Endodermal cell (in vitro differentiated cells): ENCODE measurements around the gene TESMIN. TPM values are rescaled to one million over a fixed set of nuclear protein-coding genes. Genes with fewer than 3 reads are reported as not detected.

Experiments used
- DNase-seq: peaks from one replicate; pipeline ENCODE4 v3.0.0-alpha.2; 2017
- H3K27ac ChIP-seq: 2 replicates; pipeline ENCODE4 v1.5.1; 2013; ENCODE audit warnings: mild to moderate bottlenecking, low read depth, low read length, moderate library complexity
- H3K27me3 ChIP-seq: 2 replicates; pipeline ENCODE4 v1.6.1; 2013; ENCODE audit warnings: mild to moderate bottlenecking, low read length, moderate library complexity; ENCODE audit not compliant: insufficient read depth, control insufficient read depth, poor library complexity, severe bottlenecking
- H3K36me3 ChIP-seq: 2 replicates; pipeline ENCODE4 v1.7.0; 2013; ENCODE audit warnings: mild to moderate bottlenecking, low read length, moderate library complexity; ENCODE audit not compliant: control insufficient read depth, insufficient read depth
- H3K4me1 ChIP-seq: one replicate; pipeline ENCODE4 v1.7.0; 2013; ENCODE audit warnings: low read length; ENCODE audit not compliant: control insufficient read depth, insufficient read depth
- H3K4me3 ChIP-seq: 2 replicates; pipeline ENCODE4 v1.5.1; 2013; ENCODE audit warnings: mild to moderate bottlenecking, low read length, moderate library complexity
- H3K9ac ChIP-seq: 2 replicates; pipeline ENCODE4 v1.6.1; 2013; ENCODE audit warnings: mild to moderate bottlenecking, low read length, moderate library complexity; ENCODE audit not compliant: poor library complexity, severe bottlenecking; ENCODE audit errors: extremely low read depth
- H3K9me3 ChIP-seq: 2 replicates; pipeline ENCODE4 v1.6.1; 2013; ENCODE audit warnings: mild to moderate bottlenecking, low read length, moderate library complexity; ENCODE audit not compliant: control insufficient read depth
- H3K27ac Mint-ChIP-seq: 2 replicates; pipeline ENCODE4 v1.8.0; 2020; ENCODE audit warnings: mixed read lengths
- H3K27me3 Mint-ChIP-seq: 2 replicates; pipeline ENCODE4 v1.8.0; 2021; ENCODE audit warnings: mild to moderate bottlenecking, mixed read lengths; ENCODE audit not compliant: insufficient read depth
- H3K36me3 Mint-ChIP-seq: 2 replicates; pipeline ENCODE4 v1.8.0; 2020; ENCODE audit warnings: low read depth, mixed read lengths
- H3K4me1 Mint-ChIP-seq: 2 replicates; pipeline ENCODE4 v1.8.0; 2020; ENCODE audit warnings: mixed read lengths
- H3K4me3 Mint-ChIP-seq: 2 replicates; pipeline ENCODE4 v1.8.0; 2020; ENCODE audit warnings: mild to moderate bottlenecking, moderate library complexity, mixed read lengths
- H3K9me3 Mint-ChIP-seq: 2 replicates; pipeline ENCODE4 v1.8.0; 2020; ENCODE audit warnings: mild to moderate bottlenecking, mixed read lengths
- CTCF ChIP-seq: fragments of 200-600 bp; sonication (generic); conservative IDR thresholded peaks from 2 replicates; pipeline ENCODE4 v1.5.0; 2021; ENCODE audit warnings: antibody characterized with exemption, mild to moderate bottlenecking
- WGBS, 2 experiments: methylation state at CpG; one replicate each; pipeline versions ENCODE4 v1.1.5 to v1.1.7; 2013; ENCODE audit warnings: missing lambda C conversion rate in 2 of 2, mixed read lengths in 1 of 2; ENCODE audit not compliant: insufficient coverage in 1 of 2, insufficient read length in 1 of 2; 5-methylcytosine and 5-hydroxymethylcytosine counted together
- total RNA-seq, 2 donors: library from RNA; stranded (reverse); fragmentation: NEBNext Ultra II Directional in 1 of 2; extraction: Animal tissue kit (Norgen Biotek cat#: 25700) in 1 of 2; gene quantifications; 2 replicates in 1 of 2; 3 replicates in 1 of 2; pipeline ENCODE4 v1.2.1, GENCODE V29; 2021

The TESMIN gene
- total RNA-seq, 2 donors from 2014 or later: 53.7 to 68.8 TPM

GRCh38 chr11:68689737-68690625 lies 61.3 kb downstream of the TESMIN start:
- H3K27me3 Mint-ChIP-seq: peaks cover 13% of the 10 kb centered on the region
- H3K4me1 Mint-ChIP-seq: peaks cover 43% of the 10 kb centered on the region
- no peaks in the 10 kb centered on the region for H3K4me1 ChIP-seq
- H3K27me3 ChIP-seq: no peaks in the 10 kb centered on the region
- H3K36me3 Mint-ChIP-seq: peaks cover 26% of the 10 kb centered on the region
- no peak overlapping the region for H3K27ac ChIP-seq
- no peaks in the 10 kb centered on the region for H3K9me3 ChIP-seq
- WGBS, 2 experiments: 74 to 77% methylated on average over 9 to 14 of the region's 14 CpGs
- no peak for TF ChIP-seq CTCF
- no peak overlapping the region for H3K9ac ChIP-seq
- H3K27ac Mint-ChIP-seq: no peak overlapping the region
- H3K36me3 ChIP-seq: peaks cover 48% of the 10 kb centered on the region
- peaks cover 3% of the 10 kb centered on the region for H3K9me3 Mint-ChIP-seq
- H3K4me3 ChIP-seq: no peak overlapping the region
- DNase-seq: peak; percentile 67
- H3K4me3 Mint-ChIP-seq: no peak overlapping the region

- 87 to 92% methylated on average over 10 to 12 of the region's 12 CpGs for WGBS, 2 experiments
- H3K27ac ChIP-seq: no peak overlapping the region
- H3K9me3 ChIP-seq: no peaks in the 10 kb centered on the region
- no peak overlapping the region for H3K9ac ChIP-seq
- no peak overlapping the region for H3K4me3 ChIP-seq
- H3K36me3 ChIP-seq: peaks cover 48% of the 10 kb centered on the region
- H3K27me3 ChIP-seq: peaks cover 2% of the 10 kb centered on the region
- Mint-ChIP-seq H3K4me3 (no peak overlapping the region), H3K36me3 (peaks cover 26% of the 10 kb centered on the region), H3K27me3 (peaks cover 16% of the 10 kb centered on the region), H3K4me1 (peaks cover 43% of the 10 kb centered on the region), H3K27ac (no peak overlapping the region), H3K9me3 (no peaks in the 10 kb centered on the region)
- TF ChIP-seq CTCF: no peak
- DNase-seq: peak; percentile 43
- no peaks in the 10 kb centered on the region for H3K4me1 ChIP-seq
Measured at GRCh38 chr11:68688881-68689280, 62.4 kb downstream of the TESMIN start.

GRCh38 chr11:68687986-68688385 lies 63.3 kb downstream of the TESMIN start:
- WGBS, 2 experiments: 94% methylated on average over 14 of the region's 14 CpGs
- peak; percentile 45 for DNase-seq
- H3K4me1 Mint-ChIP-seq: peaks cover 42% of the 10 kb centered on the region
- Histone ChIP-seq H3K4me1 (no peaks in the 10 kb centered on the region), H3K9ac (no peak overlapping the region), H3K36me3 (peaks cover 48% of the 10 kb centered on the region), H3K9me3 (no peaks in the 10 kb centered on the region), H3K27me3 (peaks cover 4% of the 10 kb centered on the region), H3K27ac (no peak overlapping the region), H3K4me3 (no peak overlapping the region)
- no peak for TF ChIP-seq CTCF
- H3K4me3 Mint-ChIP-seq: no peak overlapping the region
- H3K36me3 Mint-ChIP-seq: peaks cover 26% of the 10 kb centered on the region
- H3K27me3 Mint-ChIP-seq: peaks cover 24% of the 10 kb centered on the region
- H3K27ac Mint-ChIP-seq: peak overlapping the region; percentile 65
- no peaks in the 10 kb centered on the region for H3K9me3 Mint-ChIP-seq
